ENCODE results near the gene RFT1. TPM values are rescaled to one million over a fixed set of nuclear protein-coding genes. Genes with fewer than 3 reads are reported as not detected.
A peak's percentile ranks its signal among the peaks of the same experiment; 100 is the strongest.

RFT1 gene
- total and polyA plus RNA-seq, 2 of the 13 experiments (the other 11 are each of a cell fraction or from before 2014, with no cell fraction given) = 23.2 to 37.0 TPM

- TF ChIP-seq, protein P1, sequence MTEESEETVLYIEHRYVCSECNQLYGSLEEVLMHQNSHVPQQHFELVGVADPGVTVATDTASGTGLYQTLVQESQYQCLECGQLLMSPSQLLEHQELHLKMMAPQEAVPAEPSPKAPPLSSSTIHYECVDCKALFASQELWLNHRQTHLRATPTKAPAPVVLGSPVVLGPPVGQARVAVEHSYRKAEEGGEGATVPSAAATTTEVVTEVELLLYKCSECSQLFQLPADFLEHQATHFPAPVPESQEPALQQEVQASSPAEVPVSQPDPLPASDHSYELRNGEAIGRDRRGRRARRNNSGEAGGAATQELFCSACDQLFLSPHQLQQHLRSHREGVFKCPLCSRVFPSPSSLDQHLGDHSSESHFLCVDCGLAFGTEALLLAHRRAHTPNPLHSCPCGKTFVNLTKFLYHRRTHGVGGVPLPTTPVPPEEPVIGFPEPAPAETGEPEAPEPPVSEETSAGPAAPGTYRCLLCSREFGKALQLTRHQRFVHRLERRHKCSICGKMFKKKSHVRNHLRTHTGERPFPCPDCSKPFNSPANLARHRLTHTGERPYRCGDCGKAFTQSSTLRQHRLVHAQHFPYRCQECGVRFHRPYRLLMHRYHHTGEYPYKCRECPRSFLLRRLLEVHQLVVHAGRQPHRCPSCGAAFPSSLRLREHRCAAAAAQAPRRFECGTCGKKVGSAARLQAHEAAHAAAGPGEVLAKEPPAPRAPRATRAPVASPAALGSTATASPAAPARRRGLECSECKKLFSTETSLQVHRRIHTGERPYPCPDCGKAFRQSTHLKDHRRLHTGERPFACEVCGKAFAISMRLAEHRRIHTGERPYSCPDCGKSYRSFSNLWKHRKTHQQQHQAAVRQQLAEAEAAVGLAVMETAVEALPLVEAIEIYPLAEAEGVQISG (CRISPR knock-in tag; IDR thresholded peaks at IDR 0.05) = 0 out of 2 replicates have a peak, but pooled peaks have one; percentile 17
- no peak for TF ChIP-seq SNRNP70 (IDR thresholded peaks at IDR 0.05; ENCODE audit: low read depth, low read length)
- TF ChIP-seq ZNF768 (CRISPR knock-in tag; IDR thresholded peaks at IDR 0.05) = 0 out of 2 replicates have a peak, but pooled peaks have one; percentile 14
- no peak for TF ChIP-seq SMARCC2 (IDR thresholded peaks at IDR 0.05)
- no peak for TF ChIP-seq ZNF546 (CRISPR knock-in tag; conservative IDR thresholded peaks at IDR 0.05)
- TF ChIP-seq ZNF773 (CRISPR knock-in tag; IDR thresholded peaks at IDR 0.05; ENCODE audit: borderline replicate concordance) = no peak
- TF ChIP-seq HNRNPK (IDR thresholded peaks at IDR 0.05; ENCODE audit: low read depth, low read length, poor library complexity, severe bottlenecking) = no peak
- TF ChIP-seq, protein P2, sequence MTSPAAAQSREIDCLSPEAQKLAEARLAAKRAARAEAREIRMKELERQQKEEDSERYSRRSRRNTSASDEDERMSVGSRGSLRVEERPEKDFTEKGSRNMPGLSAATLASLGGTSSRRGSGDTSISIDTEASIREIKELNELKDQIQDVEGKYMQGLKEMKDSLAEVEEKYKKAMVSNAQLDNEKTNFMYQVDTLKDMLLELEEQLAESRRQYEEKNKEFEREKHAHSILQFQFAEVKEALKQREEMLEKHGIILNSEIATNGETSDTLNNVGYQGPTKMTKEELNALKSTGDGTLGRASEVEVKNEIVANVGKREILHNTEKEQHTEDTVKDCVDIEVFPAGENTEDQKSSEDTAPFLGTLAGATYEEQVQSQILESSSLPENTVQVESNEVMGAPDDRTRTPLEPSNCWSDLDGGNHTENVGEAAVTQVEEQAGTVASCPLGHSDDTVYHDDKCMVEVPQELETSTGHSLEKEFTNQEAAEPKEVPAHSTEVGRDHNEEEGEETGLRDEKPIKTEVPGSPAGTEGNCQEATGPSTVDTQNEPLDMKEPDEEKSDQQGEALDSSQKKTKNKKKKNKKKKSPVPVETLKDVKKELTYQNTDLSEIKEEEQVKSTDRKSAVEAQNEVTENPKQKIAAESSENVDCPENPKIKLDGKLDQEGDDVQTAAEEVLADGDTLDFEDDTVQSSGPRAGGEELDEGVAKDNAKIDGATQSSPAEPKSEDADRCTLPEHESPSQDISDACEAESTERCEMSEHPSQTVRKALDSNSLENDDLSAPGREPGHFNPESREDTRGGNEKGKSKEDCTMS (CRISPR knock-in tag; conservative IDR thresholded peaks at IDR 0.05) = no peak
- TF ChIP-seq ZBTB26 (CRISPR knock-in tag; IDR thresholded peaks at IDR 0.05; ENCODE audit: borderline replicate concordance) = no peak
- no peak for TF ChIP-seq ZUFSP (CRISPR knock-in tag; IDR thresholded peaks at IDR 0.05; ENCODE audit: borderline replicate concordance)
- TF ChIP-seq, protein P3, sequence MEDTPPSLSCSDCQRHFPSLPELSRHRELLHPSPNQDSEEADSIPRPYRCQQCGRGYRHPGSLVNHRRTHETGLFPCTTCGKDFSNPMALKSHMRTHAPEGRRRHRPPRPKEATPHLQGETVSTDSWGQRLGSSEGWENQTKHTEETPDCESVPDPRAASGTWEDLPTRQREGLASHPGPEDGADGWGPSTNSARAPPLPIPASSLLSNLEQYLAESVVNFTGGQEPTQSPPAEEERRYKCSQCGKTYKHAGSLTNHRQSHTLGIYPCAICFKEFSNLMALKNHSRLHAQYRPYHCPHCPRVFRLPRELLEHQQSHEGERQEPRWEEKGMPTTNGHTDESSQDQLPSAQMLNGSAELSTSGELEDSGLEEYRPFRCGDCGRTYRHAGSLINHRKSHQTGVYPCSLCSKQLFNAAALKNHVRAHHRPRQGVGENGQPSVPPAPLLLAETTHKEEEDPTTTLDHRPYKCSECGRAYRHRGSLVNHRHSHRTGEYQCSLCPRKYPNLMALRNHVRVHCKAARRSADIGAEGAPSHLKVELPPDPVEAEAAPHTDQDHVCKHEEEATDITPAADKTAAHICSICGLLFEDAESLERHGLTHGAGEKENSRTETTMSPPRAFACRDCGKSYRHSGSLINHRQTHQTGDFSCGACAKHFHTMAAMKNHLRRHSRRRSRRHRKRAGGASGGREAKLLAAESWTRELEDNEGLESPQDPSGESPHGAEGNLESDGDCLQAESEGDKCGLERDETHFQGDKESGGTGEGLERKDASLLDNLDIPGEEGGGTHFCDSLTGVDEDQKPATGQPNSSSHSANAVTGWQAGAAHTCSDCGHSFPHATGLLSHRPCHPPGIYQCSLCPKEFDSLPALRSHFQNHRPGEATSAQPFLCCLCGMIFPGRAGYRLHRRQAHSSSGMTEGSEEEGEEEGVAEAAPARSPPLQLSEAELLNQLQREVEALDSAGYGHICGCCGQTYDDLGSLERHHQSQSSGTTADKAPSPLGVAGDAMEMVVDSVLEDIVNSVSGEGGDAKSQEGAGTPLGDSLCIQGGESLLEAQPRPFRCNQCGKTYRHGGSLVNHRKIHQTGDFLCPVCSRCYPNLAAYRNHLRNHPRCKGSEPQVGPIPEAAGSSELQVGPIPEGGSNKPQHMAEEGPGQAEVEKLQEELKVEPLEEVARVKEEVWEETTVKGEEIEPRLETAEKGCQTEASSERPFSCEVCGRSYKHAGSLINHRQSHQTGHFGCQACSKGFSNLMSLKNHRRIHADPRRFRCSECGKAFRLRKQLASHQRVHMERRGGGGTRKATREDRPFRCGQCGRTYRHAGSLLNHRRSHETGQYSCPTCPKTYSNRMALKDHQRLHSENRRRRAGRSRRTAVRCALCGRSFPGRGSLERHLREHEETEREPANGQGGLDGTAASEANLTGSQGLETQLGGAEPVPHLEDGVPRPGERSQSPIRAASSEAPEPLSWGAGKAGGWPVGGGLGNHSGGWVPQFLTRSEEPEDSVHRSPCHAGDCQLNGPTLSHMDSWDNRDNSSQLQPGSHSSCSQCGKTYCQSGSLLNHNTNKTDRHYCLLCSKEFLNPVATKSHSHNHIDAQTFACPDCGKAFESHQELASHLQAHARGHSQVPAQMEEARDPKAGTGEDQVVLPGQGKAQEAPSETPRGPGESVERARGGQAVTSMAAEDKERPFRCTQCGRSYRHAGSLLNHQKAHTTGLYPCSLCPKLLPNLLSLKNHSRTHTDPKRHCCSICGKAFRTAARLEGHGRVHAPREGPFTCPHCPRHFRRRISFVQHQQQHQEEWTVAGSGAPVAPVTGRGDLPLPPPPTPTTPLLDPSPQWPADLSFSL (CRISPR knock-in tag; IDR thresholded peaks at IDR 0.05) = peak; percentile 87
Observed at GRCh38 chr3:53170325-53171063, 40.3 kb upstream of the RFT1 start (continued).
